NCI-H748 treated with DMSO at 0.1 percent for 48 hours (cell line): ENCODE measurements around the gene LIME1.
"Not testable (repeated sequence)": the region's sequence is repeated elsewhere in the genome, so short reads cannot be mapped to it uniquely, and the experiment has no call there.

Experiments used
- DNase-seq: peaks from one replicate; lab custom pipeline; 2025; lab: John Stamatoyannopoulos, UW

Gene LIME1

DNA sequence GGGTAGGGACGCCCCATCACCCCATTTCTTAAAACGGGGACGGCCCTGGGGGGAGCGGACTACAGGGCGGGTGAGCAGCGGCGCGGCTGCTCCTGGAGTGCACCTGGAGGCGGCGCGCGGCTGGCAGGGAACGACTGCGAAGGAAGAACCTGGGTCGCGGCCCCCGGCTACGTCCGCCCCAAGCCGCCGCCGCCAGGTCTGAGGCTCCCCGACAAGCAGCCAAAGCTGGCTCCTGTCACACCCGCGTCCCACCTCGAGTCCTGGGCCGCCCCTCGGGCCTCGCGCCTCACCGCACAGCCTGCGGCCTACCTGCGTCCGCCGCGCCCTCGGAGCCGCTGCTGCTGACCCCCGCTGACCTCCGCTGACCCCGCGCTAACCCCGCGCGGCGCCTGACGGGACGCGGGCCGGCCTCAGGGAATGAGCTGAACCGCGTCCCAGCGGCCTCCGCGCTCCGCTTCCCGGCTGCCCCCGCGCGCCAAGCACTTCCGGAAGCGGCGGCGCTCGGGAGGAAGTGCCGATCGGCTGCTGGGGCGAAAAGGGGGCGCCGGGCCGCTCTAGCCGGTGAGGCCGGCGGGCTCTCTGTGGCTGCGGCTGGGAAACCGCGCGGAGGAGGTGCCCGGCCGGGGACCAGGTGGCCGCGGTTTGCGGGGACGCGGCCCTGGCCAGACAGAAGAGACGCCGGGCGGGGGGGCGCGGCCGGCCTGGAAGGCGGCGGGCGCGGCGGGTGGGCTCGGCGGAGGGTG is 28.7 kb upstream of the LIME1 start, which contains the start of the genes ARFRP1 and ZGPAT:
Gene ARFRP1 (minus strand): TSS at position 419 of the 743 bp plus-strand sequence. CDS start 885 bp downstream, outside the sequence.
Gene ZGPAT (plus strand): TSS at position 482 of the 743 bp plus-strand sequence. CDS start 542 bp downstream, outside the sequence.
- peak; percentile 13 for DNase-seq

DNA sequence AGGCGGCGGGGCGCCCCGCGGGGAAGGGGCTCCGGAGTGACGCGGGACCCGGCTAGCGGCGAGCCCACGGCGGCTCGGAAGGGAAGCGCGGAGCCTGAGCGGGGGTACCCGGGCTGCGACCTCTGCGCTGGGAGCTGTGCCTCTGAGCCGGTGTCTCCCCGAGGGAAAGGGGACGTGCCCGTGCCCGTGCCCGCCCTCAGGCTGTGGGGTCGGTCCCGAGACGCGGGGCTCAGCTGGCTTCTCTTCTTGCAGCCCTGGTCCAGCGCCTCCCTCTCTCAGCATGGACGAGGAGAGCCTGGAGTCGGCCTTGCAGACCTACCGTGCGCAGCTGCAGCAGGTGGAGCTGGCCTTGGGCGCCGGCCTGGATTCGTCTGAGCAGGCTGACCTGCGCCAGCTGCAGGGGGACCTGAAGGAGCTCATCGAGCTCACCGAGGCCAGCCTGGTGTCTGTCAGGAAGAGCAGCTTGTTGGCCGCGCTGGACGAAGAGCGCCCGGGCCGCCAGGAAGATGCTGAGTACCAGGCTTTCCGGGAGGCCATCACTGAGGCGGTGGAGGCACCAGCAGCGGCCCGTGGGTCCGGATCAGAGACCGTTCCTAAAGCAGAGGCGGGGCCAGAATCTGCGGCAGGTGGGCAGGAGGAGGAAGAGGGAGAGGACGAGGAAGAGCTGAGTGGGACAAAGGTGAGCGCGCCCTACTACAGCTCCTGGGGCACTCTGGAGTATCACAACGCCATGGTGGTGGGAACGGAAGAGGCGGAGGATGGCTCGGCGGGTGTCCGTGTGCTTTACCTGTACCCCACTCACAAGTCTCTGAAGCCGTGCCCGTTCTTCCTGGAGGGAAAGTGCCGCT is 27.9 kb upstream of the LIME1 start:
- DNase-seq, result peak; percentile 0

DNA sequence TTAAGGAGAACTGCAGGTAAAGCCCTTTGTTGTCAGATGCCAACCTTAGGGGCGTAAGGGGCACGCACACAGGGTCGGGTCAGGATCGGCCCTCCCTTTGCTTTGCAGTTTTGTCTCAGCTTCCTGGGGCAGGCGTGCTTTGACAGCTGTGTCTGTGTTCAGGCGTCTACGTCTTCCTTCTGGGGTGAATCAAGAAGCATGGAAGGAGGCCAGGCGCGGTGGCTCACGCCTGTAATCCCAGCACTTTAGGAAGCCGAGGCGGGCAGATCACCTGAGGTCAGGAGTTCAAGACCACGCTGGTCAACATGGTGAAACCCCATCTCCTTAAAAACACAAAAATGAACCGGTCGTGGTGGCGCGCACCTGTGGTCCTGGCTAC is 27.3 kb upstream of the LIME1 start:
- no peak for DNase-seq

DNA sequence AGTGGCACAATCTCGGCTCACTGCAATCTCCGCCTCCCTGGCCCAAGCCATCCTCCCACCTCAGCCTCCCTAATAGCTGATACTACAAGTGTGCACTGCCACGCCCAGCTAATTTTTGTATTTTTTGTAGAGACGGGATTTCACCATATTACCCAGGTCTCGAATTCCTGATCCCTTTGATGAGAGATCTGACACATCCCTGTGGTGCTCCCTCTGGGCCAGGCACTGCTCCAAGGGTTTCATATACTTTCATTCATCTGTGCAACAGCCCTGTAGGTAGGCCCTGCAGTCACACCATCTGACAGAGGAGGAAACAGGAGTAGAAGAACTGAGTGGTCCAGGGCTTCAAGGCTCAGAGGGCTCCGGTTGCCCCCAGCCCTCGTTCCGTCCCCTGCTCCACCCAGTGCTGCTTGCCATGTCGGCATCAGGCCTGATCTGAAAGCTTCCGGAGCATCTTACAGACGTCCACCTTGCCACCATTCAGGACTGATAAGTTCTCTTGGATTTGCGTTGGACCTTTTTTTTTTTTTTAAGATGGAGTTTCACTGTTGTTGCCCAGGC is 25.3 kb upstream of the LIME1 start:
- no peak for DNase-seq

DNA sequence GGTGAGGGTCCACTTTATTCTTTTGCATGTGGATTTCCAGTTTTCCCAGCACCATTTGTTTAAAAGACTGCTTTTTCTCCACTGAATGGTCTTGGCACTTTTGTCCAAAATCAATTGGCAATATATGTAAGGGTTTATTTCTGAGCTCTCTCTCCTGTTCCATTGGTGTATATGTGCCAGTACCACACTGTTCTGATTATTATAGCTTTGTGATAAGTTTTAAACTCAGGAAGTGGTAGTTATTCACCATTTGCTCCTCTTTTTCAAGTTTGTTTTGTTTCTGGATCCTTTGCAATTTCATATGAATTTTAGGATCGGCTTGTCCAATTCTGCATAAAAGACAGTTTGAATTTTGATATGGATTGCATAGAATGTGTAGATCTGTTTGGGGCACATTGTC is 24.3 kb upstream of the LIME1 start:
- DNase-seq, result no peak

DNA sequence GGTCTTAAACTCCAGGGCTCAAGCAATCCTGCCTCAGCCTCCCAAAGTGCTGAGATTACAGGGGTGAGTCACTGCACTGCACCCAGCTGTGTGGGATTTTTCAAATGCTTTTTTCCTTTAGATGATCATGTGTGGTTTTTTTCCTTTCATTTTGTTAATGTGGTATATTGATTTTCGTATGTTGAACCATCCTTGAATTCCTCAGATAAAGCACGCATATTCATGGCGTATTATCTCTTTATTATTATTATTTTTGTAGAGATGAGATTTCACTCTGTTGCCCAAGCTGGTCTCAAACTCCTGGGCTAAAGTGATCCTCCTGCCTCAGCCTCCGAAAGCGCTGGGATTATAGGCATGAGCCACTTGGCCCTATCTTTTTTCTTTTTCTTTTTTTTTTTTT is 21.6 kb upstream of the LIME1 start:
- no peak for DNase-seq

DNA sequence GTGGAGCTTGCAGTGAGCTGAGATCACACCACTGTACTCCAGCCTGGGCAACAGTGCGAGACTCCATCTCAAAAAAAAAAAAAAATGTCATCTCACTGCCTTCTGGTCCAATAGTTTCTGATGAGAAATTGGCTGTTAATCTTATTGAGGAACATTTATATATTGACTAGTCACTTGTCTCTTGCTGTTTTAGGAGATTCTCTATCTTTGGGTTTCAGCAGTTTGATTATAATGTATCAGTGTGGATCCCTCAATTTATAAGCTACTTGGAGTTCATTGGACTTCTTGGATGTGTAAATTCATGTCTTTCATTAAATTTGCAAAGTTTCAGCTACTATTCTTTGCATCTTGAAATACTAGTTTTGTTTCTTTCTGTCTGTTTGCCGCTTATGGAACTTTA is 17.5 kb upstream of the LIME1 start:
- no peak for DNase-seq

DNA sequence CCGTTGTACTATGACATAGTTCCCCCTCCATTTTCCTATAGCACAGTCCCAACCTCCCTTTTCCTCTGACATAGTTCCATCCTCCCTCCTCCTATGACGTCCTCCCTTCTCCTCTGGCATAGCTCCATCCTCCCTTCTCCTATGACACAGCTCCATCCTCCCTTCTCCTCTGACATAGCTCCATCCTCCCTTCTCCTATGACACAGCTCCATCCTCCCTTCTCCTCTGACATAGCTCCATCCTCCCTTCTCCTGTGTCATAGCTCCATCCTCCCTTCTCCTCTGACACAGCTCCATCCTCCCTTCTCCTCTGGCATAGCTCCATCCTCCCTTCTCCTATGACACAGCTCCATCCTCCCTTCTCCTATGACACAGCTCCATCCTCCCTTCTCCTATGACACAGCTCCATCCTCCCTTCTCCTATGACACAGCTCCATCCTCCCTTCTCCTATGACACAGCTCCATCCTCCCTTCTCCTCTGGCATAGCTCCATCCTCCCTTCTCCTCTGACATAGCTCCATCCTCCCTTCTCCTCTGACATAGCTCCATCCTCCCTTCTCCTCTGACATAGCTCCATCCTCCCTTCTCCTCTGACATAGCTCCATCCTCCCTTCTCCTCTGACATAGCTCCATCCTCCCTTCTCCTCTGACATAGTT is 13.4 kb upstream of the LIME1 start:
- not testable (repeated sequence) for DNase-seq

DNA sequence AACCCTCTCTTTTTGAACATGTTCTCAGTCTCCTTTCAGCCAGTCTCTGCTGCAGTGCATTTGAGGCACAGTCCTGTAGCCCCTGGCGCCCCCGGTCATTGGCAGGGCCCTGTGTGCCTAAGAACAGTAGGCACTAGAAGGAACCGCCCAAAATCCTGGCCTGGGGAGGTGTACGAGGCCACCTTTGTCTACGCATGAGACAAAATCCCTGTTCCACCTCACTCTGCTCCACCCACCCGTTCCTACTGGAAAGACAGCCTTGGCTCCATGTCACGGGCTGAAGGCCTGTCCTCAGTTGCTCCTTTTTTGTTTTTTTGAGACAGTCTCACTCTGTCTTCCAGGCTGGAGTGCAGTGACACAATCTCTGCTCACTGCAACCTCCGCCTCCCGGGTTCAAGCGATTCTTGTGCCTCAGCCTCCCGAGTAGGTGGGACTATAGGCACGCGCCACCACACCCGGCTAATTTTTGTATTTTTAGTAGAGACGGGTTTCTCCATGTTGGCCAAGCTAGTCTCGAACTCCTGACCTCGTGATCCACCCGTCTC is 6.2 kb upstream of the LIME1 start:
- DNase-seq, result not testable (repeated sequence)

DNA sequence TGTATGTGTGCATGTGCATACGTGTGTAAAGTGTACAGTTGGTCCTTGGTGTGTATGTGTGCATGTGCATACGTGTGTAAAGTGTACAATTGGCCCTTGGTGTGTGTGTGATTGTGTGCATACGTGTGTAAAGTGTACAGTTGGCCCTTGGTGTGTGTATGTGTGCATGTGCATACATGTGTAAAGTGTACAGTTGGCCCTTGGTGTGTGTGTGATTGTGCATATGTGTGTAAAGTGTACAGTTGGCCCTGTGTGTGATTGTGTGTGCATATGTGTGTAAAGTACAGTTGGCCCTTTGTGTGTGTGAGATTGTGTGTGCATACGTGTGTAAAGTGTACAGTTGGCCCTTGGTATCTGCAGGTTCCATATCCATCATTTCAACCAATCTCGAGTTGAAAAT is 5.1 kb upstream of the LIME1 start:
- no peak for DNase-seq

DNA sequence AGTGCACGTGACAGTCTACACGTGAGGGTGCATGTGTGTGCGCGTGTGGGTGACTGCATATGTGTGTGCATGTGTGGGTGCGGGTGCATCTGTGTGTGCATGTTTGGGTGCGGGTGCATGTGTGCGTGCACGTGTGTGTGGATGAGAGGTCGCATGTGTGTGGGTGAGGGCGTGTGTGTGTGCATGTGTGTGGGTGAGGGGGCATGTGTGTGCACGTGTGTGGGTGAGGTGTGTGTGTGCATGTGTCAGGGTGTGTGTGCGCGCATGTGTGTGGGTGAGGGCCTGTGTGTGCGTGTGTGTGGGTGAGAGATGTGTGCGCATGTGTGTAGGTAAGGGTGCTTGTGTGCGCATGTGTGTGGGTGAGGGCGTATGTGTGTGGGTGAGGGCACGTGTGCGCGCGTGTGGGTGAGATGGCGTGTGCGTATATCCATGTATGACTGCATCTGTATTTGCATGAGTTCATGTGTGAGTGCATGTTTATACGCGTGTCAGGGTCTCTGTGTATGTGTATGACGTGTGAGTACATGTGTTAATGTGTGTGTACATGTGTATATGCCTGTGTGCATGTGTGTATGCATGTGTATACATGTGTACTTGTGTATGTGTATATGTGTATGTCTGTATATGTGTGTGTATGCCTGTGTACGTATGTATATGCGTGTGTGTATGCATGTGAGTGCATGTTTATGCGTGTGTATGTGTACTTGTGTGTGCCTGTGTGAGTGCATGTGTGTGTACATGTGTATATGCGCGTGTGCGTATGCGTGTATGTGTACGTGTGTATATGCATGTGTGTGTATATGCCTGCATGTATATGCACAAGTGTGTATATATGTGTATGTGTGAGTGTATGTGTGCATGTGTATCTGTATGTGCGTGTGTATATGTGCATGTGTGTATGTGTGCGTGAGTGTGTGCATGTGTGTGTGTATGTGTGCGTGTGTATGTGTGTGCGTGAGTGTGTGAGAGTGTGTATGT is 4.1 kb upstream of the LIME1 start:
- DNase-seq, result no peak

DNA sequence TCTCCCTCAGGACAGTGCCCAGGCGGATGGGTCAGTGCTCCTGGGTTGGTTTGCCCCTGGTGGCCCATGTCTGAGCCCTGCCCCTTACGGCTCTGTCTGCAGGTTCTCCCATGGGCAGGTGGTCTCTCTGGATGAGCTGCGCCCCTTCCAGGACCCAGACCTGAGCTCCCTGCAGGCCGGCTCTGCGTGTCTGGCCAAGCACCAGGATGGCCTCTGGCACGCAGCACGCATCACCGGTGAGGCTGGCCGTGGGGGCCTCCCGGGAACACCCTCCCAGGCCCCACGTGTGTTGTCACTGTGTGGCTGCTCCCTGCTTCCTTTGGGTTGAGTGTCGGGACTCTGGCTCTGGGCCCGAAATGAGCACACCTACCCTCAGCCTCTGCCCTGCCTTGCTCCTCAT is 3.3 kb upstream of the LIME1 start:
- DNase-seq, result no peak

DNA sequence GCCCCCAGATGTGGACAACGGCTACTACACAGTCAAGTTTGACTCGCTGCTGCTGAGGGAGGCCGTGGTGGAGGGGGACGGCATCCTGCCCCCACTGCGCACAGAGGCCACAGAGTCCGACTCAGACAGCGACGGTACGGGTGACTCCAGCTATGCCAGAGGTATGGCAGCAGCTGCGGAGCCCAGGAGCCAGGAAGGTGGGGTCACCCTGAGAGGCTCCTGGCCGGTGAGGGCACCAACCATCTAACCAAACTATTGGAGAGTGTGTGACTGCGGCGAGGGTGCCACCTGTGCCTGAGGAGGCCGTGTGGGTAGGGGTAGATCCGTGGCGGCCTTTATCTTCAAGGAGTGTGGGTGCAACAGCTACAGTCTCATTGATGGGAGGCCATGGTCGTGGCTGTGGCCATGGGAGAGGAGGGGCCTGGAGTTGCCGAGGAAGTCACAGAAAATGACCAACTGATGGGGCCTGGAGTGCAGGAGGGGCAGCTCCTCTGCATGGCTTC is 2.8 kb upstream of the LIME1 start:
- DNase-seq, result no peak

DNA sequence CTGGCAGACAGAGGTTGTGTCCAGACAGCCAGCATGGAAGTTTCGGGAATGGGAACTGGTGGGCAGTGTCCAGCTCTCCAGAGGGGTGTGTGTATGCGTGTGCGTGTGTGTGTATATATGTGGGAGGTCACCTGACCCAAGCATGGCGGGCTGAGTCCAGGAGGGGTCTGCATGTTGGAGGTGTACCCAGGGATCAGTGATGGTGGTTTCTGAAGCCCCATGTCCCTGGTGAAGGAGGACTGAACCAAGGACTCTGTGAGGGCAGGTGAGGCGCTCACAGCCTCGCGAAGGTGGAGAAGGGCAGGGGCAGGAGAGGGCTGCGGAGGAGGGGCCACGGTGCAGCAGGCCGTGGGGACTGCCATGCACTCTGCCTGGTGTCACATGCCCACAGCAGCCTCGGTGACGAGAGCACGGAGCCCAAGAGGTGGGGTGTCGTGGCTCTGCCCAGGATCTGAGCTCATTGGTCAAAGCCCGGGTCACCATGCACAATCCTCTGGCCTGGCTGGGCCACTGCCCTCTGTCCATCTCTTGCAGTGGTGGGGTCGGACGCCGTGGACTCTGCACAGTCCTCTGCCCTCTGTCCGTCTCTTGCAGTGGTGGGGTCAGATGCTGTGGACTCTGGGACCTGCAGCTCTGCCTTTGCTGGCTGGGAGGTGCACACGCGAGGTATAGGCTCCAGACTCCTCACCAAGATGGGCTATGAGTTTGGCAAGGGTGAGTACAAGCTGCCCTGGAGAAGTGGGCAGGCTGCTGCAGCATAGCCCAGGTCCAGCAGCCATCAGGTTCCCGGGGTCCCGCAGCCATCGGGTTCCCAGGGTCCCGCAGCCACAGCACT is 2.1 kb upstream of the LIME1 start:
- no peak for DNase-seq

DNA sequence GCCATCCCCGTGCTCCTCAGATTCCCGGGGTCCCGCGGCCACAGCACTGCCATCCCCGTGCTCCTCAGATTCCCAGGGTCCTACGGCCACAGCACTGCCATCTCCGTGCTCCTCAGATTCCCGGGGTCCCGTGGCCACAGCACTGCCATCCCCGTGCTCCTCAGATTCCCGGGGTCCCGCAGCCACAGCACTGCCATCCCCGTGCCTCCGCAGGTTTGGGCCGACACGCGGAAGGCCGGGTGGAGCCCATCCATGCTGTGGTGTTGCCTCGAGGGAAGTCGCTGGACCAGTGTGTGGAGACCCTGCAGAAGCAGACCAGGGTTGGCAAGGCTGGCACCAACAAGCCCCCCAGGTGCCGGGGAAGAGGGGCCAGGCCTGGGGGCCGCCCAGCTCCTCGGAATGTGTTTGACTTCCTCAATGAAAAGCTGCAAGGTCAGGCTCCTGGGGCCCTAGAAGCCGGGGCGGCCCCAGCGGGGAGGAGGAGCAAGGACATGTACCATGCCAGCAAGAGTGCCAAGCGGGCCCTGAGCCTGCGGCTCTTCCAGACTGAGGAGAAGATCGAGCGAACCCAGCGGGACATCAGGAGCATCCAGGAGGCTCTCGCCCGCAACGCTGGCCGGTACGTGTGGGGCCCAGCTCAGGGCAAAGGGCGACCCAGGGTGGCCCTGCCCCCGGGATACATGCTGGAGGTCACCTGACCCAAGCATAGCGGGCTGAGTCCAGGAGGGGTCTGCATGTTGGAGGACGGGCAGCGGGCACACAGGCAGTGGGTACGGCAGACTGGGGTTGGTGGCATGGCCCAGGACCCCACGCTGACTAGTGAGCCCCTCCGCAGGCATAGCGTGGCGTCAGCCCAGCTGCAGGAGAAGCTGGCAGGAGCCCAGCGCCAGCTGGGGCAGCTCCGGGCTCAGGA is 1.3 kb upstream of the LIME1 start:
- DNase-seq, result no peak

DNA sequence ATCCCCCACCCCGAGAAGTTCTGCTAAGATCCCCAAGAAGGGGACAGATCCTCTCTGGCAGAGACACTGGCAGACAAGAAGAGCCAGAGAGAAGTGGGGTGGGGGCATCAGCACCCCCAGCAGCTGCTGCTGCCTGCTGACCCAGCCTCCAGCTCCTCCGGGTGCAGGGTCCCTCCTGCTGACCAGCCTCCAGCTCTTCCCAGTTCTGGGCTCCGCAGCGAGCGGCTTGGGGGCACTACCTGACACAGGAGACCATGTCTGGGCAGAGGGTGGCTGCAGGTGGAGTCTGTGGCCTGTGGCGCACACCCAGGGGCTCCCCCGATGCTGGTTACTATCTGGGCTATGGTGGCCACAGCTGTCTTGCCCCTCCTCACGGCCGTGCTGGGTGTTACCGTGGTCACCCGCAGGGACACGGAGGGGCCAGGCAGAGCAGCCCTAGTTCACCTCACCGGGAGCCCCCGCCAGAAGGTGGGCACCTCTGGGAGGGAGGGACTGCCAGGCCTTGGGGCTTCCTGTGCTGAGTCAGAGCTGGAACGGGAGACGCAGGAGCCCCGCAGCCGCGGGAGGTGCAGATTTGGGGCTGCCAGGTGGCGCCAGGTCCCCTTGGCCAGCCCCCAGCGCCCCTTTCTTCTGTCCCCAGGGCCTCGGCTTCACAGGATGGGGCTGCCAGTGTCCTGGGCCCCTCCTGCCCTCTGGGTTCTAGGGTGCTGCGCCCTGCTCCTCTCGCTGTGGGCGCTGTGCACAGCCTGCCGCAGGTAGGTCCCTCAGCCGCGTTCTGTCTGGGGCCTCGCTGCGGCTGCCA is 630 bp downstream of the LIME1 start:
- no peak for DNase-seq

DNA sequence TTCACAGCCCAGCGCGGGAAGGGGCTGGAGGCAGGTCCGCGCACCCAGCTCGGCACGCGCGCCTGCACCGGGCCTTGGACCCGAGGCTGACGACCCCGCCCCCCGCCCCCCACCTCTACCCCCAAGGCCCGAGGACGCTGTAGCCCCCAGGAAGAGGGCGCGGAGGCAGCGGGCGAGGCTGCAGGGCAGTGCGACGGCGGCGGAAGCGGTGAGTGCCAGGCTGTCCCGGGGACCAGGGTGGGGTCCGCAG is 1.2 kb downstream of the LIME1 start:
- no peak for DNase-seq
